HG03159 (cell line): ENCODE results near the gene RGS10.
"Not testable (repeated sequence)": the region's sequence is repeated elsewhere in the genome, so short reads cannot be mapped to it uniquely, and the experiment has no call there.

Source experiments
- ATAC-seq: cut with Tn5 transposase; IDR thresholded peaks from one replicate; pipeline ENCODE4 v1.9.1; 2021; ENCODE audit warnings: mild to moderate bottlenecking, moderate library complexity; ENCODE audit not compliant: unreplicated experiment

The RGS10 gene

GRCh38 chr10:119473771-119474170 lies 68.7 kb downstream of the RGS10 start:
- no peak for ATAC-seq

GRCh38 chr10:119470920-119471702 lies 71.4 kb downstream of the RGS10 start:
- ATAC-seq, result no peak

- no peak for ATAC-seq
These were observed 72.7 kb downstream of the RGS10 start for GRCh38 chr10:119469846-119470245.

GRCh38 chr10:119469325-119469707 lies 73.2 kb downstream of the RGS10 start:
- no peak for ATAC-seq

- ATAC-seq, result no peak
These were observed 73.8 kb downstream of the RGS10 start for GRCh38 chr10:119468542-119469324.

GRCh38 chr10:119466655-119467054 lies 75.9 kb downstream of the RGS10 start:
- ATAC-seq, result no peak

- ATAC-seq, result no peak
These were observed 76.4 kb downstream of the RGS10 start for GRCh38 chr10:119466076-119466475.

- ATAC-seq, result no peak
These were observed 77.4 kb downstream of the RGS10 start for GRCh38 chr10:119465085-119465484.

GRCh38 chr10:119463195-119463594 lies 79.3 kb downstream of the RGS10 start:
- not testable (repeated sequence) for ATAC-seq

- ATAC-seq, result no peak
These were observed 79.7 kb downstream of the RGS10 start for GRCh38 chr10:119462773-119463172.

GRCh38 chr10:119461923-119462322 lies 80.6 kb downstream of the RGS10 start:
- ATAC-seq, result no peak

GRCh38 chr10:119461380-119461779 lies 81.1 kb downstream of the RGS10 start:
- ATAC-seq, result peak; percentile 53

- ATAC-seq, result no peak
These were observed 81.9 kb downstream of the RGS10 start for GRCh38 chr10:119460369-119461195.

GRCh38 chr10:119459681-119460340 lies 82.7 kb downstream of the RGS10 start:
- no peak for ATAC-seq

GRCh38 chr10:119457966-119458766 lies 84.4 kb downstream of the RGS10 start:
- no peak for ATAC-seq

GRCh38 chr10:119456435-119456810 lies 86.1 kb downstream of the RGS10 start:
- no peak for ATAC-seq

GRCh38 chr10:119455609-119456434 lies 86.7 kb downstream of the RGS10 start:
- no peak for ATAC-seq

- no peak for ATAC-seq
These were observed 87.5 kb downstream of the RGS10 start for GRCh38 chr10:119454990-119455389.

- no peak for ATAC-seq
These were observed 88.2 kb downstream of the RGS10 start for GRCh38 chr10:119454316-119454715.
